Measurements from ENCODE around the gene MAP4.

- TF ChIP-seq ZNF324 (tag by site-specific recombination; IDR thresholded peaks at IDR 0.05) (no peak), CTCF (tag by site-specific recombination; IDR thresholded peaks at IDR 0.05) (no peak), ZNF10 (tag by site-specific recombination; IDR thresholded peaks at IDR 0.05) (no peak), ZNF157 (tag by site-specific recombination; IDR thresholded peaks at IDR 0.05) (no peak), ZNF175 (tag by site-specific recombination; IDR thresholded peaks at IDR 0.05) (no peak), ZNF274 (IDR thresholded peaks at IDR 0.05; ENCODE audit: low read length) (no peak), ZNF274 (tag by site-specific recombination; IDR thresholded peaks at IDR 0.05; ENCODE audit: borderline replicate concordance) (no peak), ZNF335 (tag by site-specific recombination; conservative IDR thresholded peaks at IDR 0.05) (no peak), ZNF354C (tag by site-specific recombination; IDR thresholded peaks at IDR 0.05; ENCODE audit: borderline replicate concordance, low read depth) (no peak)
Measured at GRCh38 chr3:47916201-47916600, 100.0 kb downstream of the MAP4 start.

Measured in HEK293 (cell line).